ENCODE measurements around the gene TPGS2.
A peak's percentile ranks its signal among the peaks of the same experiment; 100 is the strongest.
"Not testable (repeated sequence)": the region's sequence is repeated elsewhere in the genome, so short reads cannot be mapped to it uniquely, and the experiment has no call there.

Gene TPGS2

DNA sequence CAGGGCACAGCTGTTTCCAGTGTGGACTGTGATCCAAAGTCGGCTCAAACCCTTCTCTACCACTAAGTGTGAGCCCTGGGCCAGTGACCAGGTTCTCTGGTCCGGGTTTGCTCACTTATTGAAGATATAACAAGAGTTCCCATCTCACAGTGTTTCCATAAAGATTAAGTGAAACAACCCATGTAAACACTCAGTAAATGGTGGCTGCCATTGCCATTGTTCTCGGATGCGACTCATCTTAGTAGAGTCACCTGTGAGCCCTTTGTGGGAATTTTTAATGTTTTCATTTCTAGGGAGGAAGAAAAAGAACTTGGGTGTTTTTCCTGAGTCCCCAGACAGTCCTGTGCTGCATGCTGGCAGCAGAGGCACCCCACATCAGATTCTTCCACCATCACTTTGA, 53.4 kb downstream of the TPGS2 start:
- DNase-seq (ENCODE audit: low spot score): no peak

DNA sequence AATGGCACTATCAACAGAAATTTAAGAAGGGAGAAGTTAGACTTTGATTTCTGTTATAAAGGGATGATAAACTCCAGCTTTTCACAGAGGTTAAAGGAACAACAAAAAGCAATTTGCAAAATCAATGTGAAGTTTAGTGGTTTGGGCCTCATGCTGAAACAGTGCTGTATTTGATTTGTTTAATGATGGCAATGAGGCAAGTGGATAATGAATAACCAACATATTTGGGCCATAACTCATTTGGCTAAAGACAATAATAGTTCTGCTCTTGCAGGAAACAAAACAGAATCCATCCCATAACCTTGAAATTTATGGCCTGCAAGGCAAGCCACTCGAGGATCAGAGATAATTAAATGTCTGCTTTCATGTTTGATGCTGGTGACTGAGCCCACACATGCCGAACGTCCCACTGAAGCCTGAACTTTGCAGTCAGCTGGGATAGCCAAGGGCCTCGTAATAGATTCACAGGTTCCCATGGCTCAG, 56.5 kb downstream of the TPGS2 start:
- no peak for DNase-seq (ENCODE audit: low spot score)

DNA sequence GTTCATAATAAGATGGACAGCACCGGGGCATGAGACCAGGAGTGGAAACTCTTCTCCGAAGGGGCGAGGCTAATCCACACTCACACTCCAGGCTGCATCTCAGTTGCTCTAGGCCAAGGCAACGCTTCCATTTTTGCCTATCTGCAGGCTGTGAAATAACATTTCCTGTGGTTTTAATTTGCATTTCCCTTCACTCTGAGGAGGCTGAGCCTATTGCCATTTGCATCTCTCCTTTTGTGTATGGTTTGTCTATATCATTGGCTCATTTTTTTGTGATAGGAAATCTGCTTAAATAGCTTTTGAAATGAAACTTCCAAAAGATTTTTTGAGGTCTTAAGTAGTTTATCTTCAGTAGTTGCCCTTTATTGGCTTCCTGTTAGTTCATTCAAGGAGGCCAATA, 57.6 kb downstream of the TPGS2 start:
- no peak for DNase-seq (ENCODE audit: low spot score)

DNA sequence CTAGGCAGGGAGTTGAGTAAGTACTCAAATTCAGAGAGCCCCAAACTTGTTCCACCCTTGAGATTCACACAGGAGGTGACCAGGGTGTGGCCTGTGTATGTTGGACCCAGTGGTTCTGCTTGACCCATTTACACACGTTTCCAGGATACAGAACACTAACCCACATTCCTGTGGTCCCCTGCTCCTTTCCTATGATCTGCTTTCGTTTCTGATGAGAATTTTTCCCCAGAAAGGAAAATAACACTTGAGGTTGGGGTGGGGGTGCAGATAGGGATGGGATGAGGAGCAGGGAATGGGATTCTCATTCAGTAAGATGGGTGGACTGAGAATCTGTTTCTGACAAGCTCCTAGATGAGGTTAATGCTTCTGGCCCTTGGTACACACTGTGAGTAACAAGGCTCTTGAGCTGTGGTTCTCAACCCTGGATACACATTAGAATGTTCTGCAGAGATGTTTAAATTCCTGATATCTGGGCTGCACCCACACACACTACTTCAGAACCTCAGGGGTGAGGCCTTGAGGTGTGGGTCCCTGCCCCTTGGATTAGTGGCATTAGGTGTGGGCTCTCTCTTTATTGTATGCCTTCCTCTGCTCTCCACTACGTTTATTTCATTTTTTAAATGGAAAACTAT, 58.4 kb downstream of the TPGS2 start:
- no peak for DNase-seq (ENCODE audit: low spot score)

DNA sequence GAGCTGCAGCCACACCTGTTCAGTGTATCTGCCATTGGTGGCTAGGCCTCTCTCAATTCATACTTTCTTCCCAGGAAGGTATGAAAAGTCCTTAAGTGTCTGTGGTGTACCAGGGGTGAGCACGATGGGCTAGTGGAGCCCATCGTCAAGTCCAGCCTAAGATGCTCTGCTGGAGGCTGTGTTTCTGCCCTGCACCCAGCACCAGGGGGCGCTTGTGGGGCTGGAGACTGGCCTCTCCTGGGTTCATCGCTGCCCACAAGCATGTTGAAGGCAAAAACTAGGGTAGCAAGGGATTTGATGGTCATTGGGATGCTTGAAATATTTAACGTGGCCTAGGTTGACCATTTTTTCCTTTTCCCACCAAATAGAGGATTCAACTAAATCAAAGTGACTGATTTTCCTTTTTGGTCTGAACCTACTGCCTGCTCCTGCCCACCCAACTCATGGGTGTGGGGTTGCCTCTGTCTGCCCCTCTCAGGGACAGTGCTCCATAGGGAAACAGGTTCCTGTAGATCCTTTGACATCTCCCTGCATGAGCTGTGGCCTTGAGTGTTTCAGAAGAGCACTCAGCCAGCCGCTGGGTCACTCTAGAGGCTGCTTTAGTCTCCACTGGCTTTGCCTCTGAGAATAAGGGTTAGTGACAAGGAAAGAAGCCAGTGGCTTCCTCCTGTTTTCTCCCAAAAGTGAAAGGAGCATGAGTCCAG, 59.0 kb downstream of the TPGS2 start:
- peak; percentile 77 for DNase-seq (ENCODE audit: low spot score)

DNA sequence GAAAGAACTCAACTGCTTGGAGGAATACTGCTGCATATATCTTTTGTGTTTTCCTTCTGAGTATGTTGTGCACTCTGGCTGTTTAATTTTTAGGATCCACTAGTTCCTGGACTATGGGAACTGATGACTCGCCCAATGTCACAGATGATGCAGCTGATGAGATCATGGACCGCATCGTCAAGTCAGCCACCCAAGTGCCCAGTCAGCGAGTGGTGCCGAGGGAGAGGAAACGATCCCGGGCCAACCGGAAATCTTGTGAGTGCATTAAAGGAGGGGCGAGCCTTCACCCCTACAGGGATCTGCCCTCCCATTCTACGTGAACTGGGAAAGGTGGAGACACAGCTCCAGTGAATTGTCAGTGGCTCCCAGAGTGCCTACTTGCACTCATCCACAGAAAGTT, 59.6 kb downstream of the TPGS2 start:
- no peak for DNase-seq (ENCODE audit: low spot score)

DNA sequence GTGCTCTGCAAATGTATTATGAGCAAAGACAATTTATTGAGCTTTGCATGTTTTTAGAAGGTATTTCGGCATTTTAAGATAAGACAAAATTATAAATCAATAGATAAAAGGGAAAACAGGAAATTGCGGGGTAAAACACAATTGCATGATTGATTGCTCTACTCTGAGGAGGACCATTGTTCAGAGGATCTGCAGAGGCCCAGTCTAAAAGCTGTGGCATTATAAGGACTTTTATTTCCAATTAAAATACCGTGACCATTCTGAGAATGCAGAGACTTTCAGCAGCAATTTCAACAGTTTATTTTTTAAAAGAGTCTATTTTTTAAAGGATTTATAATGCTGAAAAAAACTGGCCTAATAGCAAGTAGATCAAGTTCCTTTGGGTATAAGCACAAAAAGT, 62.0 kb downstream of the TPGS2 start:
- no peak for DNase-seq (ENCODE audit: low spot score)

DNA sequence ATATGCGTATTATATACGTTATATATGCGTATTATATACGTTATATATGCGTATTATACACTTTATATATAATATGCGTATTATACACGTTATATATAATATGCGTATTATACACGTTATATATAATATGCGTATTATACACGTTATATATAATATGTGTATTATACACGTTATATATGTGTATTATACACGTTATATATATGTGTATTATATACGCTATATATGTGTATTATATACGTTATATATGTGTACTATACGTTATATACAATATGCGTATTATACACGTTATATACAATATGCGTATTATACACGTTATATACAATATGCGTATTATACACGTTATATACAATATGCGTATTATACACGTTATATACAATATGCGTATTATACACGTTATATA, 65.8 kb downstream of the TPGS2 start:
- DNase-seq (ENCODE audit: low spot score): not testable (repeated sequence)

DNA sequence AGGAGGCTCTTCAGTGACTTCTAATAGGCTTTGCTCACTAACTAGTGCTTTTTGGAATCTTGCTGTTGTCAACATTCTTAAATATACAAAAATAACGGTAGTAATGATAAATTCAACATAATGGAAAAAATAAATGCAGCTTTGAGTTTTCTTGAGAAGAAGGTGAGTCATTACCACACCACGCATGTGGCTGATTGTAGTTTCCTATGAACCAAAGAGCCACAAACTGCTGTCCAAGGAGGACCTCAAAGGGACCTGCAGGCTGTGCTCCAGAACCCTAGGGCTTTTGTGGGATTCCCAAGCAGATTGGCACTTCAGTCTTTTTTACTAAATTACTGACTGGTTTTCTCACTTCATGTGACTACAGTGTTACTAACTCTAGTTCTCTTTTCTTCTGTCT, 66.7 kb downstream of the TPGS2 start:
- DNase-seq (ENCODE audit: low spot score): no peak

DNA sequence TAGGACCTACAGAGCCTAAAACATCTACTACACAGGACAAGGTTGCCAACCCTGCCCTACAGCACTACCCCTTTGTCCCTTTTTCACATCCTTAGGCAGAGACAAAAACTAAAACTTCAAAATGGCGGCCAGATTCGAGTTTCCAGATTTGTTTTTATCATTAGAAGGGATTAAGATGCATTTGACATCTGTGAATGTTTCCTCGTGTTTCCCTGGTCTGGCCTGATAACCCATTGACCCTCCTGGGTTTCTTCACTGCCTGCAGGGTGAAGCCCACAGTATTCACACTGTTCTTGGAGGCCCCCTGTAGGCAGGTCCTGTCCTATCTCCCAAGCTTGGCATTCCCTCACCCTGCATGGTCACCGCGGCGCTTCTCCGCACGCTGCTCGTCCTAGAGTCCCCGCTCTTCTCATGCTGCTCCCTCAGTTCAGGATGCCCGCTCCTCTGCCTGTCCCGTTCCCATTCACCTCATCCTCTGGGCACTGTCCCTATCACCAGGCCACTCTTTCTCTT, 67.6 kb downstream of the TPGS2 start:
- DNase-seq (ENCODE audit: low spot score): no peak

DNA sequence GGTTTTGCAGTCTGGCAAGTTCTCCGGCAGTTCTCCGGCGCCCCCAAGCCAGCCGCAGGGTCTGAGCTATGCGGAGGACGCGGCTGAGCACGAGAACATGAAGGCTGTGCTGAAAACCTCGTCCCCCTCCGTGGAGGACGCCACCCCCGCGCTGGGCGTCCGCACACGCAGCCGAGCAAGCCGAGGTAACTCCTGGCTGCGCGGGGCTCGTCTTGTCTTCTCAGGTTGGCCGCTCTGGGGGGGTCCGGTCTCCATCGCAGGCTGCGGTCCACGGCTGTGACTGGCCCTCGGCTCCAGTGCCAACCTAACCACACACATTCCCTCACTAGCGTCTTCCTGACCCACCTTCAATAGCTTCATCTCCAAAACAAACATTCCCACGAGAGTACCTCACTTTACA, 68.2 kb downstream of the TPGS2 start:
- DNase-seq (ENCODE audit: low spot score): no peak

DNA sequence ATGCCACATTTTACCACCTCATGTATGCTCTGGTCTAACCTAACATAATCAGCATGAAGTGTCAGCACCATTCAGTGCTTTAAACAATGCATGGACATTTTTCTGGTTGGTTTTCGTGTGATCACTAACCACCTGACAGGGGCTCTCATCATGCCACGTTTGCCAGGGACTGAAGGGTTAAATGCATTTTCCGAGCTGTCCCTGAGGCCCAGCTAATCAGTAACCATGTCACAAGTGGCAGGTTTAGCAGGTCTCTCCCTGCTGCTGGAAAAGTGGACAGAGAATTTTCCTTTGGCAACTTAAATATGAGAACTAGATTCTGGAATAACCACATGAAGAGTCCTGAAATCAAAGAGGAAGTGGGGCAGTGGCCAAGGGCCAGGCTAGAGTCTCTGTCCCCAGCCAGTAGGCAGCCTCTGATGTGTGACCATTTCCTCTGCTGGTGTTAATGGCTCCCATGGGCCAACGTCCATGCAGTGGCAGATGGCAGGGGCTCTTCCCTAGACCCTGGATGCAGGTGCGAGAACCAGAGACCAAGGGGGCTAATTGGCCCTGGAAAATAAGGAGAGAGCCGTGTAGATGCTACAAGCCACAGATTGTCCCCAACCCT, 69.5 kb downstream of the TPGS2 start:
- DNase-seq (ENCODE audit: low spot score): no peak

DNA sequence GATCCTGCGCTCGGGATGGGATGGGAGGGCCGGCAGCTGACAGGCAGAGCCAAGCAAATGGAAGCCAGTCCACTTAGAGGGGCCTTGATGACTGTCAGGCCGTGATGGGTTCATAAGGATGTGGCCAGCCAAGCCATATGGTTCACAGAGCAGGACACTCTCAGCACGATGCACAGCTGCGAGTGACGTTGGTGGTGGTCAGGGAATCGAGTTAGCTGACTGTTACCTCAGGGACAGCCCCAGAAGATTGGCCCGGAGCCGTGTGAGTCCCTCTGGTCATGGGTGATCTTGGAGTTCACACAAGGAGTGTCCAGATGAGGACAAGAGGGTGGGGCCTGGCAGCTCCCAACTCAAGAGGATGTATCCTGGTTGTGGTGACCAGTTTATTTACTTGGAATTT, 70.2 kb downstream of the TPGS2 start:
- DNase-seq (ENCODE audit: low spot score): no peak

DNA sequence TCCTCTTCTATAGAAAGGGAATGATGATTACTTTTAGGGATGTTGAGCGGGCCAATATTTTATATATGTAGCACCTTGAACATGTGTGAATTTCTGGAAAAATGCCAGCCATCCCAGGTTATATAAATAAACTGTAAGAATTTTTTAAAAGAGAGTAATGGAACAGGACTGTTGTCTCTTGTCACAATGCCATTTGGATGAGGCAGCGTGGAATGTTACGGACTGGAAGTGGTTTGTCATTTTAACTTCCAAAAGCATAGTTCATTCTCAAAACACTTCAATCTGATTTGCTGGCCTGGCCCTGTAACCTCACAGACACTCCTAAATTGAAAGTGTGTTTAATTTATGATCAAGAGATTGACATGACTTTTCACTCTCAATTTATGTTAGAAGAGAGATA, 70.8 kb downstream of the TPGS2 start:
- no peak for DNase-seq (ENCODE audit: low spot score)

DNA sequence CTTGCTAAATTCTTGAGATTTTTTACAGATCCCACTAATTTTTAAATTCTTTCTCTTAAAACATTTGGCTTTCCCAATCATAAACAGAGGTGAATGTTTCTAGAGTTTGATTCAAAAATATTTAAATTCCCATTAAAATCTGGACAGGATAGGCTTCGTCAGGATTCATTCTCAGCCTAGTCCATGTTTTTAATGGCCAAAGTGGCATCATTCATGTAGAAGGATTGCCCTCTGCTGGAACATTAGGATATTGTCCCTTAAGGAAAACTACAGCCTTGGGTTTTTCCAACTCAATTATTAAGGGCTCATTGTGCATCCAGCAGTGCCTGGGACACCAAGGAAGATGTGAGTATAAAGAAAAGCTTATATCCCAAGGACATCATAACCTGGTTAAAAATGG, 71.7 kb downstream of the TPGS2 start:
- peak; percentile 72 for DNase-seq (ENCODE audit: low spot score)

DNA sequence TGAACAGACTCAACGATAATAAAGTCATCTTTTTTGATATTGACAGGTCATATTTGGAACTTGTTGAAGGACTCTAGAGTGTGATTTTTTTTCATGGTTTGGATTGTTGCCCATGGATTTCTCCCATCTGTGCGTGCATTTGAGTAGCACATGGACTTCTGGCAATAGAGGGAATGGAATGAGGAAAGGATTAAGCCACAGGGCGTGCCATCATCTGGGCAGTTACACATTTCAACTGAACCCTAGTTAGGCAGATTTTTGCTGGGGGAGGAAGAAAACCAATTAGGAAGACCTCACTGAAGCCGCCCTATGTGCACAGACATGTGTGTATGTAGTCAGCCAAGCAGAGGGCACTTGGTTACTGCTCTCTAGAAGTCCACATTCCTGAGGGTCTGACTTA, 72.6 kb downstream of the TPGS2 start:
- no peak for DNase-seq (ENCODE audit: low spot score)

DNA sequence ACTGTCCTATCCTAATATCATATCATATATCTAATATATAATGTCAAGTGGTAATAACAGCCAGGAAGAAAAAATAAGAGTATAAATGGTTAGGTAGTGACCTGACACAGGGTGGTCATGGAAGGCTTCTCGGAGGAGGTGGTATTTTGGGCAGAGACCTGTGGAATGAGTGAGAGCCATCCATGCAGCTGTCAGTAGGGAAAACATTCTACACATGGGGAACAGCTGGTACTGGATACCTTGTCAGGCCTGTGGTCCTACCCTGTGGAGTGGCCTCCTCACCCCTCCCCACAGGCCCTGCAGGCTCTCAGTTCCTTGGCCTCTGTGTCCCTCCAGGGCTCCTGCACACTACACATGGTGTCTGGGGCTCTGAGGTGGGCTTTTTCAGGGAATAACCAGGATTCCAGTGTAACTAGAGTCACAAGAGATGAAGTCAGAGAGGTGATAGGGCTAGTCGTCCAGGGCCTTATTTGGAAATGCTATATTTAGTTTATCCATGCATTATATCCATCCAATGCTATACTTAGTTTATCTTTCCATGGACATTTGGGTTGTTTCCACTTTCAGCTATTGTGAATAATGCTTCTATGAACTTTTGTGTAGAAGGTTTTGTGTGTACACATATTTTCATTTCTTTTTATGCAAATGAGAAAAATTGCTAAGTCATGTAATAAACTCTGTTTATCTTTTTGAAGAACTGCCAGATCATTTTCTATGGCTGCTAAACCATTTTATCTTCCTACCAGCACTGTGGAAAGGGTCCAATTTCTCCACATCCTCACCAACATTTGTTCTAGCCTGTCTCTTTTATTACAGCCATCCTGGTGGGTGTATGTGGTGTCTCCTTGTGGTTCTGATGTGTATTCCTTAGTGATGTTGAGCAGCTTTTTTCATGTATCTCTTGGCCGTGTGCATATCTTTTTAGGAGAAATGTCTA, 75.6 kb downstream of the TPGS2 start:
- DNase-seq (ENCODE audit: low spot score): no peak

DNA sequence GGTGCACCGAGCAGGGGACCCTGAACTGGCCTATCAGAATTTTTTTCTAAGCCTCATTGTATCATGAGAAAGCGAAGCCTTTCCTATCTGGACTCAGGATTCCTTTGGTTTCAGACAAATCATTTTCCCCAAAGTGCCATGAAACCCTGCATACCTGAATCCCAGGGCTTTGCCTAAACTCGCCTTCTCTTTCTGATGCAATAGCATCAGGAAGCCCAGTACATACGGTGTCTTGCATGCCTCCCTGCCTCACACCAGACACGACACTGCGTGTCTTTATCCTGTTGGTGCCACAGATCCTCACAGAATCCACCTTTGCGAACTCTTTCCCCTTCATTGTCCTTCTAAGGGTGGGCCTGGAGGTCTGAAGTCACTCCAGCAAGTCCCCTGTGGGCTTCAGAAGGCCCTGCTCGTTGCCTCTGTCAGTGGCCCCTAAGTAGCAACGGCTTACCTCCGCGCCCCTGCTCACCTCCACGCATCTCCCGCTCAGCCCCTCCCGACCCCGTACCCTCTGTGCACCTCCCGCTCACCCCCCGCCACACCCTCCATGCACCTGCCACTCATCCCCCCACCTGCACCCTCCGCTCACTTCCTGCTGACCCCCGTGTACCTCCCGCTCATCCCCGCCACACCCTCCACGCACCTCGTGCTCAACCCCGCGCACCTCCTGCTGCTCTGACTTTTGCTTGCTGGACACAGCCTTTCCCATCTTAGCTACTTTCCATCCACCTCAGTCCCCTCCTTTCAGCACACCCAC, 83.4 kb downstream of the TPGS2 start:
- DNase-seq (ENCODE audit: low spot score): no peak

DNA sequence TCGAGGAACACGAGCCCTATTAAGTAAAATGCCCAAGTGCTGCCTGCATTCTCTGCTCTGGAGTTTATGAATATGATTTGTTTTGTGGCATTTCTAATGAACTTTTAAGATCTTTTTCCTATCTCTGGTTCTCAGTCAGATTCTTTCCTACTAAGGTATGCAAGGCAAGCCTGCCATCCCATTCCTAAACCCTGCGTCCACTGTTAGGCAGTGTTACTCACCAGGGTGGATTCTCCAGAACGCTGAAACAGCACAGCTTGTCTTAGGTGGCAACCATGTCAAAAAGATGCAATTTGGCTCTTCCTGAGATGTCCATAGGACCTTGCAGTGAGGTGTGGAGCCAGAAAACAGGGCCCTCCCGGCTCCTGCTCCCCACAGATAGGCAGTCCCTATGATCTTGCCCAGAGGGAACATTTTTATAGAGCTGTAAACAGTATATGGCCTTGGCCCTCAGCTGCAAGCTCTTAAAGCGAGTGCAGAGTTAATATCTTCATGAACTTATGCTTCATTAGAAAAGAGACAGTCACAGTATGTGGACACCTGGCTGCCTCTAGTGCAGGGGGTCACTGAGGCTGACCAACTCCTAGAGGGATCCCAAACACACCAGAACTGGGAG, 84.4 kb downstream of the TPGS2 start:
- DNase-seq (ENCODE audit: low spot score): no peak
